AG08396 (cell line): ENCODE data around the gene GIT2.
"Not testable (repeated sequence)": the region's sequence is repeated elsewhere in the genome, so short reads cannot be mapped to it uniquely, and the experiment has no call there.

ENCODE experiments used
- DNase-seq: peaks from one replicate; pipeline ENCODE4 v3.0.0; 2012; ENCODE audit warnings: low spot score, mixed read lengths

GIT2 gene

GRCh38 chr12:110004598-110004997, 8.4 kb upstream of the GIT2 start:
- no peak for DNase-seq

DNA sequence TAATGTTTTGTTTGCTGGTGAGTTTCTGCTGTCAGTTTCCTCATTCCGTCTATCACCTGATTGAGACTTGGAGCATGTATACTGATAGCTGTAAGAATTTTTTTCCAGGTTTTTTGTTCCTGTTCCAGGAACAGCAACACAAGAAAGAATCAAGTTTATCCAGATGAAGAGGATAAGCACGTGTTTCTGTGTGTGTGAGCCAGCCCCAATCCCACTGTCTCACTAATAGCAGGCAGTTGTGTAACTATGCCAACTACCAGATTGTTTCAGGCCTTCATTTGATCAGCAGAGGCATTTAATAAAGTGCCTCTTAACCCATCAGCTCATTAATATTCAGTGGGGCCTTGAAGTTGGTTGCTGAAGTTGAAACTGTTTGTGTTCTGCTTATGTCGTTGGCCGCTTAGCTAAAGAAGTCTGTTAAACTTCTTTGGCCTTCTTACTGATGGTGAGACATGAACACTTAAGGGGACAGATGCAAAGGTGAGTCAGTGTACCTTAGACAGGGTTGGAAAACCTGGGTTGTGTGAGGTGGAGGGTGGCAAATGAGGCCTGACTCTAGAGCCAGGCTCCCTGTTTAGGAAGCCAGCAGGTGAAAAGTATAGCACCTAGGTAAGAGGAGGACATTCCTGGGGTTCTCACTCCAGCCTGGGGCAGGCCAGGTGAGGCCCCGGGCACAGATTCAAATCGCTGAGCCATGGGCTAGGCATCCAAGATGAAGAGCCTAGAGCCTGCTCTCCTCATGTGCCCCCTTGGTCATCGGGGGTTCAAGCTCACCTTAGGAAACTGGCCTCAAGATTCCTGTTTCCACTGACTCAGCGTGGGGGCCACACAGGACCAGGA, 6.7 kb upstream of the GIT2 start:
- no peak for DNase-seq

GRCh38 chr12:110001596-110001995, 5.4 kb upstream of the GIT2 start:
- peak; percentile 72 for DNase-seq

GRCh38 chr12:109999983-110000505, 3.9 kb upstream of the GIT2 start:
- DNase-seq, result peak; percentile 27

DNA sequence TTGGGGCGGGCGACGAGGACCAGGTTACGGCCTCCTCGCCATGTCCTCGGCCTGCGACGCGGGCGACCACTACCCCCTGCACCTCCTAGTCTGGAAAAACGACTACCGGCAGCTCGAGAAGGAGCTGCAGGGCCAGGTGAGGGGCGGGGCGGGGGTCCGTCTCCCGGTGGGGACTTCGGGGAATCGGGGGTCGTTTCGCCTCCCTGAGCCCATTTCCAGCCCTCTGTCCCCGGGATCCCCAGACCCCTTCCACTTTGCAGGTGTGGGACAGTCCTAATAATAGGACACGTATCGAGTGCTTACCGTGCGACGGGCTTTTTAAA, 3.4 kb upstream of the GIT2 start:
- no peak for DNase-seq

- DNase-seq, result peak; percentile 93
Observed at GRCh38 chr12:109998904-109999648, 2.9 kb upstream of the GIT2 start, which contains the start of gene ANKRD13A. ANKRD13A (plus strand) TSS chr12:109999430; CDS start chr12:109999689, 259 bp downstream.

- DNase-seq, result no peak
Observed at GRCh38 chr12:109998241-109998903, 2.2 kb upstream of the GIT2 start.

GRCh38 chr12:109997393-109997792, 1.2 kb upstream of the GIT2 start:
- no peak for DNase-seq

DNA sequence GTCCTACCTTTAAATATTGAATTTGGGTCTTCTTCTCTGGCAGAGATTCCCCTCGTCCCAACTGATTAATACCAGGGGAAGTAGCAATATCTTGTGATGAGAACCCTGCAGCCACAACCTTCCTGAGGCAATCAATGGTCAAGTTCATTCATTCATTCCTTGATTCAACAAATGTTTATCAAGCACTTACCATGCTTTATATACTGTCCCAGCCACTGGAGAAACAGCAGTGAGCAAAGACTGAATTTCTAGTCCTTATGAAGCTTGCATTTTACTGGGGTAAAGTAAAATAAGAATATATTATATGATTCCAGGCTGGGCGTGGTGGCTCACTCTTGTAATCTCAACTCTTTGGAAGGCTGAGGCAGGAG, 300 bp upstream of the GIT2 start:
- no peak for DNase-seq

- no peak for DNase-seq
Observed at GRCh38 chr12:109995361-109995685, 845 bp downstream of the GIT2 start.

GRCh38 chr12:109994401-109995175, 1.6 kb downstream of the GIT2 start:
- no peak for DNase-seq

DNA sequence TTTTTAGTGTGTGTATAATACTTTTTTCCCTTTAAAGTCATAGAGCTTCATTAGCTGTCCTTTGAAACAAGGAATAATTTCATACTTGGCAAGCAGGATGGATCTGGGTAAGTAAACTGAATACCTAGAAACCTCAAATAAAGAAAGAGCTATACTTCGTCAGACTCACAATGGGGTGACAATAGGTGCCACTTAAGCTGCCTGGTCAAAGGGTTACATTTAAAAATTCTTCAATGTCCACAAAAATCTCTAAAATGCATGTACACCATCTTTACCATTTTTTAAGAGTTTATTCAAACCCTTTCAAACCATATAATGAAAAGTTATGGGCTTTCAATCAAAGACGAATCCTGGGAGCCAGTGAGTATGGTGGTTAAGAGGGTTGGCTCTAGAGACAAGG, 3.1 kb downstream of the GIT2 start:
- no peak for DNase-seq

DNA sequence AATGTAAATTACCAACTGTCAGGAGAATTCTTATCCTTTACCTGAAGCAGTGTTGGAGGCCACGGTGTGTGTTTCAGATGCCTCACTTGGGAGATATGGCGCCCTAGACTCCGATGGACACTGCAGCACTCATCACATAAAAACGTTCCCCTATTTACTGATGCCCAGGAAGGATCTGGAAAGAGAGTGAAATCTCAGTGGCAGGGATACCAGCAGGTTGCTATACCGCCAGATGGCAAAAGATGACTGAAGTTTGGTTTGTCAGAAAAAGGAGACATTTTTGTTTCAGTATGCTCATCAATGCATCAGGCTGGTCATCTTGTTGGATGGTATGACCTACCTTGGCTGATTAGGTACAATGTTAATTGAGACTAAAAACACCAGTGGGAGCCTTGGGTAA, 4.6 kb downstream of the GIT2 start:
- no peak for DNase-seq

- no peak for DNase-seq
Observed at GRCh38 chr12:109989380-109989779, 6.8 kb downstream of the GIT2 start.

DNA sequence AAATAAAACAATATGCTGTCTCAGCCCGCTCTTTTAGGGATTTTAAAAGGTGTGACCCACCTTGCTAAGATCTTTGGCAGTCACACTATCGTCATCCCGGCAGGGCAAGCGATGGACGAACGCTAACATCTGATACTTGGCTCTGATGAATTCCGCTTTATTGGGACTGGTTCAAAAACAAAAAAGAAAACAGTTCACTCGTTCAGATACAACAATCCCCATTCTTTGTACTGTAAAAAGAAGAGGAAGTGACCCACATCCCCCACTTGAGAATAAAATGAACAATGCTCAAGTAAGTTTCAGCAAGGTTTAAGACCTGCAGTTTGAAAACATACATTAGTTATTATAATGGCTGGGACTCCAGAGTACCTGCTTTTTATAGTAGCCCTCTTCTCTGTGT, 7.3 kb downstream of the GIT2 start:
- DNase-seq, result no peak

GRCh38 chr12:109988274-109988673, 7.9 kb downstream of the GIT2 start:
- no peak for DNase-seq

DNA sequence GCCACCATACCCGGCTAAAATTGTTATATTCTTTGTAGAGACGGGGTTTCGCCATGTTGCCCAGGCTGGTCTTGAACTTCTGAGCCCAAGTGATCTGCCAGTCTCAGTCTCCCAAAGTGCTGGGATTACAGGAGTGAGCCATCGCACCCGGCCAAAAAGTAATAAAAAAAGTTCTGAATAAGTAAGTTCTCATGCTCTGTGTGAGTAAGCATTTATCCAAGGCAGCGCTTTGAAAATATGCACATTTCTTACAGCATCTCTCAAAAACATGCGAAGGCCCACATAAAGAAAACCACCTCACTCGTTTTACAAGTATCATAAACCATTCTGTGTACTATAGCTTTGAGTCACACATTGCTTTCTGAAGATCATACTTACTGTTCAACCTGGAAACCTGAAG, 8.6 kb downstream of the GIT2 start:
- no peak for DNase-seq

GRCh38 chr12:109986236-109986635, 9.9 kb downstream of the GIT2 start:
- not testable (repeated sequence) for DNase-seq

DNA sequence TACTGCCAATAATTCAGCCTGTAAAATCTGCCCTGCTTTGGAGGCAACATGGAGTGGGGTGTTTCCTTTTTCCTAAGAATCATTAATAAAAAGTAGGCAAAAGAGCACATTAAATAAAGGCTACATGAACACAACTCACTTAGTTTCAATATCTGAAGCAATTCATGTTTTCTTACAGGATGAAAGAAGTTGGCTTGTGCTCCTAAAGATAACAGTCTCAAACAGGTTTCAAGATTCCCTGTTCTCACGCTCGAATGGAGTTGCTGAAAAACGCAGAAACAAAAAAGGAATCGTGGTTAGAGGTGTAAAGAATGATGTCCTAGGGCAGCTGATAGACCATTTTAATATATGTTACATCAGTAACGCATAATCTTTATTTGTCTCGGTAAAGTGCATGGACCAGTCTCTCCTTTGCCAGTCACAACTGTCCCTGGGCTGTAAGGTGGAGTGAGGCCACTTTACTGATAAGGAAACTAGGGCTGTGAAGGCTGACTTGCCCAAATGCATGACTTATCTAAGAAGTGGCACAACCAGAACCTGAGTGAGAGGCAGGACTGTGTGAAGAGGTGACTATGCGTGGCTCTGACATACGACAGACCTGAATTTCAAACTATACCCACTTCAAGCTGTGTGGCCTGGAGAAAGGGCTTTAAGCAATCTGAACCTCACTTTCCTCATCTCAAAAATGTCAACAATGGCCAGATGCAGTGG, 12.6 kb downstream of the GIT2 start:
- no peak for DNase-seq

- no peak for DNase-seq
Observed at GRCh38 chr12:109982210-109982609, 14.0 kb downstream of the GIT2 start.

DNA sequence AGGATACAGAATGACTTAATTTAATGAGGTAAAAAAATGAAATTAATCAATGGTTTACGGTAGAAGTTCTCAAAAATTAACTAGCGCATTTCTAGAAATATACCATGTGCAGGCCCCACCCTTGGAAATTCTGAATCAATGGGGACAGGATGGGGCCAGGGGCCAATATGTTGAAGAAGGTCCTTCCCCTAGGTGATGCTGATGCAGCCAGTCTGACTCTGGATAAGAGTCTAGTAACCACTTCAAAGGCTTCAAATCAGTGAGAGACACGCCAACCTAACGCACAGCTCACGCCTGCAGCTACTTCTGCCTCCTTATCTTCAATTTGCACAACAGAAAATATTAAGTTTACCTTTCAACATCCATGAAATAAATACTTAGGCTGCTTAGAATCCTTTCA, 14.9 kb downstream of the GIT2 start:
- no peak for DNase-seq

DNA sequence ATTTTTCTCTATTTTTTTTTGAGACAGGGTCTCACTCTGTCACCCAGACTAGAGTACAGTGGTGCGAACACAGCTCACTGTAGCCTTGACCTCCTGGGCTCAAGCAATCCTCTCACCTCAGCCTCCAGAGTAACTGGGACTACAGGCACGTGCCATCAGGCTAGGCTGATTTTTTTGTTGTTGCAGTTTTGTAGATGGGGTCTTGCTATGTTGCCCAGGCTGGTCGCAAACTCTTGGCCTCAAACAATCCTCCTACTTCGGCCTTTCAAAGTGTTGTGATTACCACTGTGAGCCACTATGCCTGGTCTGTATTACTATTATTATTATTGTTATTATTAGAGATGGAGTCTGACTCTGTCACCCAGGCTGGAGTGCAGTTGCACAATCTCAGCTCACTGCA, 23.3 kb downstream of the GIT2 start:
- no peak for DNase-seq
